Raji (cell line): Measurements from ENCODE around the gene PSMA6.

ENCODE experiments used
- POLR2A ChIP-seq: IDR thresholded peaks from 2 replicates; pipeline ENCODE4 v1.6.1; 2011; ENCODE audit warnings: low read depth, low read length, control low read depth; ENCODE audit not compliant: insufficient read depth

Gene PSMA6

GRCh38 chr14:35344107-35344807 is 52.1 kb downstream of the PSMA6 start:
- no peak for TF ChIP-seq POLR2A

DNA sequence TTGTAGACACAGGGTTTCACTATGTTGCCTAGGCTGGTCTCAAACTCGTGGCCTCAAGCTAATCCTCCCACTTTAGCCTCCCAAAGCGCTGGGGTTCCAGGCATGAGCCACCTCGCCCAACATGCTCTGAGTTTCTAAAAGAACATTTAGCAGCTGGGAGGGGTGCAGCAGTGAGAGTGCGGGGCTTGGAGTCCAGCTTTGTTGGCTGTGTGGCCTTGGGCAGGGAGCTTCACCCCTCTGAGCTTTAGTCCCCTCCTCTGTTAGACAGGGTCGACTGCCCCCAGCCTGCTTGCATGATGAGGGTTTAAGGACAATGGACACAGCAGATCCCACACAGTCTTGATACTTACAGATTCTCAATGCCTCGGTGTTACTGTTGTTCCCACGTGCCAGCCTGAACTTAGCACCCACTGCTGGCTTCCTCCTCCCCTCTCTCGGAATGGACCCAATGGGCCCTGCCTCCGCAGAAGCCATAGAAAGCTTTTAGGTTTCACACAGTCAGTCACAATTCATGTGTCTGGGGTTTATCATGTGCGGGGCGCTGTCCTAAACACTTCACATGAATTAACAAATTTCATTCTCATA is 54.6 kb downstream of the PSMA6 start:
- TF ChIP-seq POLR2A: no peak

DNA sequence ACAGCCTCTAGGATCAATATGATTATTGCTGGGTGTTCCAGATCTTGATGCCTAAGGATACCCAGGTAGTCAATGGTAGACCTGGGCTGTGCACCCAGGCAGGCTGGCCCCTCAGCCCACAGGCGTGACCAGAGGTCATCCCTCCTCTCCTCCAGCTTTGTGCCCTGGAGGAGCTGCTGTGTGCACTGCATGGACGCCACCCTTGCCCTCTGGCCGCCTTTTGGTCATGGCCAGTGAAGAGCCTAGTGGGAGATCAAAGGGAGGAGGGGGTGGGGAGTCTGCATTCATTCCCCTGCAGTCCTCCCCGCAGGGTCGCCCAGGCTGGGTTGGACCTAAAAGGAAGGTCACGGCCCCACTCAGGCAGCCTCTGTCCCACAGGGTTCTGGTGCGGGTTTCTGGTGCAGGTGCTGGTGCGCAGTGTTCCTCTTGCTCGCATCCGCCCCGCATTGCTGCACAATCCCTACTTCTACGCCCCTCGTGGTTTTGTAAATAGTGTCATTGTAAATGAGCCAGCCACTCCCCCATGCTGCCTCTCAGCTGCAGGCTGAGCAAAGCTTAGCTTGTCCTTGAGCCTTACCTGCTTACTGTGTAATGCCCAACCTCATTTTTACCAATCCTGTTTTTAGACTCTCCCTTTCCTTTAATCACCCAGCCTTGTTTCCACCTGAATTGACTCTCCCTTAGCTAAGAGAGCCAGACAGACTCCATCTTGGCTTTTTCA is 55.3 kb downstream of the PSMA6 start:
- no peak for TF ChIP-seq POLR2A

GRCh38 chr14:35349496-35350365 is 57.5 kb downstream of the PSMA6 start:
- no peak for TF ChIP-seq POLR2A

DNA sequence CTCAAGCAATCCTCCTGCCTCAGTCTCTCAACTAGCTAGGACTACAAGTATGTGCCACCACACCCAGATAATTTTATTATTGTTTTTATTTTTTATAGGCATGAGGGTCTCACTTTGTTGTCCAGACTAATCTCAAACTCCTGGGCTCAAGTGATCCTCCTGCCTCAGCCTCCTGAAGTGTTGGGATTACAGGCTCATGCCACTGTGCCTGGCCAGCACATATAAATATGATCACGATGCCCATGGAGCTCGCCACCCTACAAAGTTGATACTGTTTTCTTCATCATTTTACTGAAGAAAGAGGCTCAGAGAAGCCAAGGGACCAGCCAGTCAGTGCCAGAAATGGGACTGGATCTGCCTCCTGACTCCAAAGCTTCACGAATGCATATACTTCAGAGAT is 59.3 kb downstream of the PSMA6 start:
- no peak for TF ChIP-seq POLR2A

GRCh38 chr14:35351897-35352273 is 59.7 kb downstream of the PSMA6 start:
- no peak for TF ChIP-seq POLR2A

DNA sequence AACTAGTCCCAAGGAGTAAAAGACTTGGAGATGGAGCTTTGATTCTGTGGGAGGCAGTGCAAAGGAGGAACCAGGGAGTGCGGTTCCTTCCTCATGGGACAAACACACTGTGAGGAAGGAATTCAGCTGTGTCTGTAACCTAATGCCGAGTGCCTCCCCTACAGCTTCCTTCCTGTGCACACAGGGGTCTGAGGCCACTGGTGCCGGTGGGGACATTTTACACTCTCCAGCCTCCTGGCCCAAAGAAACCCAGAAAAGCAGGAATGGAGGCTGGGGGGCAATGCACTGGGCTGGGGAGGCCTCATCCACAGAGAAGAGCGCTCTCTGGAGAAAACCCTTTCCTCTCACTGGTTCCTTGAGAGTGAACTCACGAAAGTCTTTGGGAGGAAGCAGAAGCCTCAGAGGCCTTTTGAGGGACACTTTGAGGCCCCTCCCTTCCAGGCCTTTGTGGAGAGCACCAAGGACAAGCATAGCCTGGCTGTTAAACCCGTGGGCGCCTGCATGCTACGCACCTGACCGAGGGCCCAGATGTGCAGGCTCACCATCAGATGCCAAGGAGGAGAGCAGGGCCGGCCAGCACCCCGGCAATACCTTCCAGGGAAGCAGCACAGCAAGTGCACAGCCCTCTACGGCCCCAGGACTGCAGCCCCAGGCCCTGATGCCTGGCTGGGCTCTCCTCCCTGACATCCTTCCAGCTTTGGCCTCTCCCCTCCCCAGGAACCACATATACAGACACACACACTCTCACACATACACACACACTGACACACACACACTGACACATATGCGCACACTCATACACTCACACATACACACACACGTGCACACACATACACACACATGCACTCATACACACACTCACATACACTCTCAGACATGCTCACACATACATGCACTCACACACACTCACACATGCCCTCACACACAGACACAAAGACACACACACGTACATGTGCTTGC is 60.4 kb downstream of the PSMA6 start:
- TF ChIP-seq POLR2A: no peak

- no peak for TF ChIP-seq POLR2A
Measured at GRCh38 chr14:35353409-35354172, 61.4 kb downstream of the PSMA6 start.

- TF ChIP-seq POLR2A: no peak
Measured at GRCh38 chr14:35355981-35356841, 64.0 kb downstream of the PSMA6 start.

- no peak for TF ChIP-seq POLR2A
Measured at GRCh38 chr14:35361141-35361480, 68.9 kb downstream of the PSMA6 start.

DNA sequence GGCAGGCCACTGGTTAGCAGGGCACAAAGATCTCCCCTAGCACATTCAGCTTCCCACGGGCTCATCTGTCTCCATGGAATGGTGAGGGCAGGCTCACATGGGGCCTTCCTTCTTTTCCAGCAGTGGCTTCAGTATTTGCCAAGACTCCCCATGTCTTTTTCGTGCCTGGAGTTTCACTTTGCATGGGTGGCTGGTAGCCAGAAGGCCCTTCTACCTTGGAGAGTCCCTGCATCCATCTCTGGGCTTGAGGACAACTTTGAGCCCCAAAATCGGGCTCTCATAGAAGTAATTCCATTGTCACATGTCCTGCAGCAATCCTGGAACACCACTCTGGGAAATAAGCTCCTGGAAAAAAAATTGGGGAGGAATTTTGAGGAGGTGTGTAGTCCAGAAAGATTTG is 70.3 kb downstream of the PSMA6 start:
- TF ChIP-seq POLR2A: no peak

GRCh38 chr14:35362911-35363374 is 70.8 kb downstream of the PSMA6 start:
- TF ChIP-seq POLR2A: no peak
